ENCODE measurements around the gene ACTRT3. TPM values are rescaled to one million over a fixed set of nuclear protein-coding genes. Genes with fewer than 3 reads are reported as not detected.

The ACTRT3 gene
- total RNA-seq (ENCODE audit: low replicate concordance): 3.3 and 3.5 TPM in 2 replicates

GRCh38 chr3:169769287-169770181 lies at the start of gene ACTRT3:
ACTRT3 (minus strand) TSS chr3:169769561; CDS start chr3:169769520, 41 bp downstream.

GRCh38 chr3:169812332-169813235 lies 43.2 kb upstream of the ACTRT3 start, which contains the start of the genes LRRC34 and LRRIQ4:
LRRC34 (minus strand) TSS chr3:169812904; CDS start chr3:169812548, 356 bp downstream.
LRRIQ4 (plus strand) TSS chr3:169812870; CDS start chr3:169821922, 9,052 bp downstream.

GRCh38 chr3:169772897-169773816 lies 3.8 kb upstream of the ACTRT3 start, which contains the start of gene MYNN:
MYNN (plus strand) TSS chr3:169773396; CDS start chr3:169774296, 900 bp downstream.

GRCh38 chr3:169764882-169765612 lies 4.3 kb downstream of the ACTRT3 start, which contains the start of gene TERC:
TERC (minus strand) TSS chr3:169765060.

Other genes starting within 250 kb of the ACTRT3 start
- gene MECOM, start 105.8 kb downstream of the ACTRT3 start, total RNA-seq (ENCODE audit: low replicate concordance): 3.5 and 46.7 TPM in 2 replicates
- 8.4 and 61.6 TPM in 2 replicates for gene TERC, start 4.5 kb downstream of the ACTRT3 start, total RNA-seq (ENCODE audit: low replicate concordance)
- 21.3 and 25.0 TPM in 2 replicates for gene MYNN, start 3.8 kb upstream of the ACTRT3 start, total RNA-seq (ENCODE audit: low replicate concordance)
- not detected in 2 replicates for gene LRRIQ4, start 43.3 kb upstream of the ACTRT3 start, total RNA-seq (ENCODE audit: low replicate concordance)
- 1.2 and 2.0 TPM in 2 replicates for gene LRRC34, start 43.3 kb upstream of the ACTRT3 start, total RNA-seq (ENCODE audit: low replicate concordance)
- not detected in 2 replicates for gene LRRC31, start 100.4 kb upstream of the ACTRT3 start, total RNA-seq (ENCODE audit: low replicate concordance)
- not detected in 2 replicates for gene SAMD7, start 142.0 kb upstream of the ACTRT3 start, total RNA-seq (ENCODE audit: low replicate concordance)
- 42.3 and 62.0 TPM in 2 replicates for gene SEC62, start 197.2 kb upstream of the ACTRT3 start, total RNA-seq (ENCODE audit: low replicate concordance)